Germinal center (tissue), 1 donor: Measurements from ENCODE around the gene SERPINB5.

Experiments
- DNase-seq: peaks from one replicate; pipeline ENCODE4 v3.0.0; 2012; ENCODE audit warnings: mixed read lengths, low spot score

SERPINB5 gene

DNA sequence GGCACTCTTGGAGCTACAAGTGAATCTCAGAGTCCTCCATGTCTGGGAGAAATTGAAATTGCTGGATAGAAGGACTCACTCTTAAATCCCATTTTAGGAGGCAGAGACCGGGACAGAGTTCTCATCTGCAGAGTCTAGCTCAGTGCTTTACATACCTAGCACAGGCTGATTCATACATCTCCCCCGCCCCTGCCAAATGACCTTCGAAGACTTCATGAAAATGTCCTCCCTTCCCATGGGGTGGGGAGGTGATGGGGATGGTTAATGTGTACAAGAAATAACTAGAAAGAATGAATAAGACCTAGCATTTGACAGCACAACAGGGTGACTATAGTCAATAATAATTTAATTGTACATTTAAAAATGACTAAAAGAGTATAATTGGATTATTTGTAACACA is 8.2 kb upstream of the SERPINB5 start:
- no peak for DNase-seq

DNA sequence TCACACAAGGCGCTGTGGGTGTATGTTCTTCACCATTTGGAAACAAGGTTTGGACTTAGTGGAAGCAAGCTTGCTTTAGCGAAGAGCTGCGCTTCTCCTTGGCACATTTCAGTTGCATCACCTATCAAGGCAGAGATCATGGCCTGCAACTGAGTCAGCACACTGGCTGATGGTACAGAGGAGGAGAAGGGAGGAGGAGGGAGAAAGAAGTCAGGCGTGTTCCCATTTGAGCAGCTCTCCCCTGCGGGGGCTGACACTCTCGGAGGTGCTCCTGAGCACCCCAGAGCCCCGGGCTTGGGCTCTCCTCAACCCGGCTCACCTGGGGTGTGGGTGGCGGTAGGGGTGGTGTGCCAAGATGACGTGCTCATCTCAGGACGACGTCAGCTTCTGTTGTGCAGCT is 6.0 kb upstream of the SERPINB5 start:
- DNase-seq: no peak

DNA sequence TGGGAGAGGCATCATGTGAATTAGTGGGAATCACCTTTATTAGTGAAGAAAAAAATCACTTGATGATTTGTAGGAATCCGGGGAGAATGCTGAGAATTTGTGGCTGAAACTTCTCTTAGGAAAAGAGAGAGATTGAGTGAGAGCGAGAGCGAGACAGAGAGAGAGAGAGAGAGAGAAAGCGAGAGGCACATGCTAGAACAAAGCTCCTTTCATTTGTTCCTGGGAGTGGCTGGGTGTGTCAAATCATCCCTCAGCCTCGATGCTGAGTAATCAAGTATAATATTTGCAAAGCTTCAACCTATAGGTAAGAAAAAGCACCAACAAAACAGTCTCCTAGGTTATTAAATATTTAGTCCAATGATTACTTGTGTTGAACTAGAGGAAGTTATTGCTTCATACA is 4.4 kb upstream of the SERPINB5 start:
- DNase-seq: no peak

DNA sequence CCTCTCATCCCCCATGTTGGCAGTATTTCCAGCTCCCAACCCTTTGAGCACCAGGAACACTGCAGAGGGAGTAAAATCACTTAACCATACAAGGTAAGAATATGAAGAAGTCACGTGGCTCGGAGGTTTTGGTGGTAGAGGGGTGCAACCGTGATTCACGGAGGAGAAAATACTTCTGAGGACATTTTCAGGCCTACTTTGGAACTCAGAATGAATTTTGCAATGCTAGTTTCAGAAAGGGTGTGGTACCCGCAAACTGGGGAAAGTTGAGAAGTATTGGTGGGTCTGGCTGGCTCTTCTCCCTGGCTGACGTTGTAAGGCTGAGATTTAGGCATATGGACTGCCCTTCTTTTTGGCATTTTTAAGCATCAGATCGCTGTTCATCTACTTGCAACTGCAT is 442 bp downstream of the SERPINB5 start:
- no peak for DNase-seq

DNA sequence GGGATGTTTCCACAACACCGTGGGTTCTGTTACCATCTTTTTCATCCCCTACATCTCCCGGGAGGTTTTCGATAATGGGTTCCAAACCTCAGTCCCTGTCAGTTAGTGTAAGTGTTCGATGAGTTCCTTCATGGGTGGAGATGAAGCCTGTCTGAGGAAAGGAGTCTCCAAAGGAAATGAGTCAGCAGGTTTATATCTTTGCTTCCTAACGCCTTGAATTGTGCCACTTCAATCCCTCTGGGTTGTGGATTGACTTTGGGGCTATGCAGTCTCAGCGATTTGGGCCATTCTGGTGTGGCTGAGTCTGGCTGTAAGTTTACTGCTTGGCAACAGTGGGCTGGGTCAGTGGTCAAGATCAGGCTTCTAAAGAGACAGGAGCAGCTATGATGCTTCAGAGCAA is 1.2 kb downstream of the SERPINB5 start:
- no peak for DNase-seq

DNA sequence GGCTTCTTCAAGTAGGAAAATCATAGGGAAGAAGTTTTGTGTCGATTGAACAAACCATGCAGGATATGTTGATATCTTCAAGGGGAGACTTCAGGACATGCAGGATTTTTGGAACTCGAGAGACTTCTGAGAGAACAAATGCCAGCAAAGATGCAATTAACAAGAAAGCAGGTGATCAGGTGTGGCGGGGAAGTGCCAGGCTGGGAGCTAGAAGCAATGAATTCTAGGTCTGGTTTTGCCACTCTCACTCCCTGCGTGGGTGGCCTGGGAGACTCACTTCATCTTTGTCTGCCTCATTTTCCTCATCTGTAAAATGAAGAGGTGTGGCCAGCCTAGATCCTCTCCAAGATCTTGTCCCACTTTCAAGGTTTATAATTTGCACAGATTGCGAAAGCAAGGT is 3.1 kb downstream of the SERPINB5 start:
- no peak for DNase-seq

DNA sequence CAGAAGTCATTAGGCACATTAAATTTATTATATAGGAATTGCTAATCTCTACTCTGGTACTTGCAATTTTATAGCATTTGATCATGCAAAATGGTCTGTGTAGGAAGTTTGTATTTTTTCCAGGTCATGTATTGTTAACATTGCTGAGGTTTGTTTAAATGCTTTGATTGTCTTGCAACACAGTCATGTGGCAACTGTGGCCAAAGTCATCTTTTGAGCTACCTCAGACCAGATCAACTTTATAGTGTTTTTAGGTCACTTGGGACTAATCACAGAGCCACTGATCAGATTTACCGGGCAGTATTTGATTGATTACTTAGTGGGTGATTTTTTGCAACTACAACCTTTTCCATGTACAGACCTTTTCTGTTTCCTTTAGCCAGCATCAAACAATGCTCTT is 3.7 kb downstream of the SERPINB5 start:
- DNase-seq: no peak

DNA sequence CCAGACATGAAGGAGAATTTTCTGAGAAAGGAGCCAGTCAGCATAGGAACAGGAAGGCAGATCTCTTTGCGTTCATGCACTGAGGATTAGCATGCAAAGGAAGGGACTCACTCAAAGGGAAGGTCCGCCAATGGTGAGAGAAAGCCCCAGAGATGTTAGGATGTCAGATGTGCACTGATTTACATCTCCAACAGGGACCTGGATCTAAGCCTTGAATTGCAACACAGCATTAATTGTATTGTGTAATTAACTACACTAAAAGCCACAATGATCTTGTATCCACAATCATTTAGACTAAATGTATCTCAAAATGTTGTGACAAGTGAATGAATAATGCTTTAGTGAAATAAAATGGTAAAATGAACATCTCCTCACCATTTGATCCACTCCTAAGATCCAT is 4.2 kb downstream of the SERPINB5 start:
- DNase-seq: no peak

DNA sequence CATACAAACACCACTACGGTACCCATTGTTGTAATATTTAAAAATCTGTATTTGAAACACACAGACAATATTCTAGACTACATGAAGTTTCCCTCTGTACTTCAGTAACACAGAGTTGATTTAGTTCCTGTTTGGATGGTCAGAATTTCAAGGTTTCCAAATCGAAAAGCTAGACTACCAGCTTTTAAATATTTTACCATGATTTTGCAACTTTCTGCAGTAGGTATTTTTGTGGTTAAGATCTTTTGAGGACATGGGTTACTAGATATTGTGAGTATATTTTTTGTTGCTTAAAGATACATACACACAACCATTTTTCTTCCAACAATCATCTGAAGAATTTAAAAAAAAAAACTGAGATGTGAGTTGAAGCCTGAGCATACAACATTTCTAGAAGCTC is 10.9 kb downstream of the SERPINB5 start:
- no peak for DNase-seq

DNA sequence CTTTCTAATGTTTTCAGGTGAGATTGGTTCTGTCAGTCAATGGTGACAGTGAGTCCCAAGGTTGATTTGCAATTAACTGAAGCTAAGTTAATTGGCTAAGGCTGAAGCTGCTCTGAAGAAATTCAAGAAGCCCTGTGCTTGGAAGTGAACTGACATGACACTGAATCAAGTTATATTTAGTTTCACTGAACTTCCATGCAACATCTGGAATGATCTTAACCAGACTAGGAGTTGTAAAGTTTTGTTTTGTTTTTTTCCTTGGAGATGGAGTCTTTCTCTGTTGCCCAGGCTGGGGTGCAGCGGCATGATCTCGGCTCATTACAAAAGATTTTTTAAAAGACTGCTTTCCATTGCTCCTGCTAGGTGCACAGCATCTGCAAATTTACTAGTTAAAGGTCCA is 11.4 kb downstream of the SERPINB5 start:
- DNase-seq: no peak

DNA sequence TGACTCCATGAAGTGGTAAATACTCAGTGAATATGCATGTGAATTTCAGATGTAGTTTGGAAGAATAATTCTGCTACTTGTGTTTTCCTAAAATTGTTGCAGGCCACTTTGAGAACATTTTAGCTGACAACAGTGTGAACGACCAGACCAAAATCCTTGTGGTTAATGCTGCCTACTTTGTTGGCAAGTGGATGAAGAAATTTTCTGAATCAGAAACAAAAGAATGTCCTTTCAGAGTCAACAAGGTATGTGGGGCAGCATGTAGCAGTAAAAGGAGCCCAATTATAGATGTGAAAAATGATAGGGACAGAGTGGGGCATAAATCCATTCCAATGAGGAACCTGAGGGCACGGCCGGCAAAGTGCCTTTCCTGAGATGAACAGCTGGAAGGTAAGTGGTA is 16.1 kb downstream of the SERPINB5 start:
- DNase-seq: no peak

DNA sequence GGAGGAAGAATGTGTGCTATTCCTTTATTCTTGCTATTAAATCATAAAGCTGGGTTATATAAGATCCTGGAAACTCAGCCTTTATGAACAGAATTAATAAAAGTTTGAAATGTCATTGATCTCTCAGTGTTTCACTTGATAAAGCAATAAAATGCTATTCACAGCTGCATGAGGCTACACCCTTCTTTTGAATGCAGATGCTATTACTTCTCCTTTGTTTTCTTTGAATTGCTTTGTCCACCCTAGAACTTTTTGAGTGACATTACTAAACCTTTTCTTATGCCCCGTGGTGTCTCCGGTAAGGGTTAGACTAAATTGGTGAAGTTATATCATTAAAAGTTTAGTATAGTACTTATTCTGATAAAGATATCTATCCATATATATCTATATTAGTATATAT is 18.9 kb downstream of the SERPINB5 start:
- DNase-seq: no peak

DNA sequence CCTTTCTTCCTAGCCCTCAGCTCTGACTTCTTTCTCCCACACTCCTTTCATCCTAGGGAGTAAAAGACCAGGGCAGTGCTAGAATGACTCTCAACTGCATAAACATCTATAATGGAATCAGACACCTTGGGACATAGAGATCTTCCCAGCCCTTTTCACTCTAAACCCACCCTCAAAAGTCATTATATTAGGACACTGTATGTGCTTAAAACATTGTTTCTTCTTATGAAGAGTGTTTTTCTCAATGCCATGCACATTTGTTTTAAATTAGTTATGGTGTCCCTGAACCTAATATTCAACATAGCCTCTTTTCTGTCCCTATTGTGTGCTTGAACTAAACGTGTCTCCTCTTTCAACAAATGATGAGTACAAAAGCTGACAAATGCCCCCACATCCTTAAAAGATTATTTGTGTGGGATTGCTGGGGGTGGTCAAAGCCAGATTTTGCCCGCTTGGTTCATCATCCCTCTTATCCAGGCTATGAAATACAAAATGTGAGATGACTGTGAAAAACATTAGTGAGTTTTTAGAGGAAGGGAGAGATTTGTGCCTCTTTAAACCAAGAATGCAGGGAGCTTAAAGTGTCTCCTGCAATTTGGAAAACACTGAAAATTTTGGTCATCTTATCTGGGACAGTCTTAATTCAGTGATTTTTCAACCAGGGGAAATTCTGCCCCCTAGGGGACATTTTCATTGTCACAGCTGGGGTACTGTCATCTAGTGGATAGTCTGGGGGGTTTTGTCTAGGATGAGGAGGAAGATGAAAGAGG is 29.0 kb downstream of the SERPINB5 start:
- peak; percentile 32 for DNase-seq

DNA sequence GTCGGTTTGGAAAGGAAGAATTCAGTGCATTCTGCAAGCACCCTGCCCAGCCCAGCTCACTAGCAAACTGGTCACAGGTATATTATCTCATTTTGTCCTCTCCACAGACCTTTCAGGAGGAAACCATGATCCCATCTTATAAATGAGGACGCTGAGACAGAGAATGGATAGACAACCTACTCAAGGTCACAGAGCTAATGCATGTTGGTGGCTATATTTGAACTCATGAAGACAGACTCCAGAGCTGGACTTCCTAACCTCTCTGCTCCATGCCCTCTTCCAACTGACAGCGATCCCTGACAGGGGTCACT is 29.5 kb downstream of the SERPINB5 start:
- no peak for DNase-seq

DNA sequence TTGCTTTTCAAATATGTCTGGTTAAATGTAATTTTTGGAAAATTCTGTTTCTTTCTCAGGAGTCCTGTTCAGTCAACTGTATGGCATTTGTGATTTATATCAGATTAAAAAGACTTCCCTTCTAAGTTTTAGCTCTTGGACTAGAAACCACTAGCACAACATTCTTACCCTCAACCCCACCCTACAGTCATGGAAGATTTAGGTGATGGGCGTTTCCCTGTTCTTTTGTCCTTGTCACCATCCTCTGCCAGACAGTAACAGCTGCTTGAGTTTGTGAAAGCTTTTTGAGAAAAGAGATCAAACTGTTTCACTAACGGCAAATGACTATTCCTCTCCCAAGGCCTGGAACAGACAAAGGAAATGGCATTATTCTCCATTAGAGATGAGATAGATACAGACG is 31.8 kb downstream of the SERPINB5 start:
- no peak for DNase-seq

DNA sequence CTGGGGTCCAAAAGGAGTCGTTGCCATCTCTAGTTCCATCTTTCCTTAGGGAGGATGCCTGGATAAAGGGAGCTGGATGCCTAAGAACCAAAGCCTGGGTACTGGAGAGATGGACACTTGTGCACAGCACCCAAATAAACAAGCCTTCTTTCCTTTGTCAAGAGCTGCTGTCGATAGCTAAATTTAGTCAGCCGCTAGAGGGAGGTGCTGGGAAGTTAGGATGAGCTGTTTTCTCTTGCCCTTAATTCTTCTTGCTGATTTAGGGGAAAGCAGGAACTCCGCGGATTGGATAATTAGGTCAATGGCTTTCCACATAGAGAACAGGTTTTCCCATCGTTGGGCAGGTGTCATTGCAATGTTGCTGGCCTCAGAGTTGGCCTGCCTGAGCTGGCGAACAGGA is 34.5 kb downstream of the SERPINB5 start:
- no peak for DNase-seq

DNA sequence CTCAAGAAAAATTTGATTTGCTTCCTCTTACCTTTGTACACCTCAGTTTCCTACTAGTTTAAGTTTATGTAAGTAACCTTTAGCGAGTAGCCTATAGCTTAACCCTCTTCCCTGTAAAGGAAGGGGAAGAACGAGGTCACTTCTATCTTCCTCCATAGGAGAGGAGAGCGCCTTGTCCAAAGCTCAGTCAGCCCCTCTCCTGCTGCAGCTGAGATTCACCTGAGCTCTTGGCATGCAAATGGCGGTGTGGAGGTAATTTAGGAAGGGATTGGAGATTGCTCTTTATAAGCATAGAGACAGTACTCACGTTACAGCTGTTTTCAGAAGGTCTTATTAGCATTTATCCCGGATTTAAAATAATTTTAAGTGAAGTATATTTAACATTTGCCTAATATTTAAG is 37.6 kb downstream of the SERPINB5 start:
- no peak for DNase-seq

DNA sequence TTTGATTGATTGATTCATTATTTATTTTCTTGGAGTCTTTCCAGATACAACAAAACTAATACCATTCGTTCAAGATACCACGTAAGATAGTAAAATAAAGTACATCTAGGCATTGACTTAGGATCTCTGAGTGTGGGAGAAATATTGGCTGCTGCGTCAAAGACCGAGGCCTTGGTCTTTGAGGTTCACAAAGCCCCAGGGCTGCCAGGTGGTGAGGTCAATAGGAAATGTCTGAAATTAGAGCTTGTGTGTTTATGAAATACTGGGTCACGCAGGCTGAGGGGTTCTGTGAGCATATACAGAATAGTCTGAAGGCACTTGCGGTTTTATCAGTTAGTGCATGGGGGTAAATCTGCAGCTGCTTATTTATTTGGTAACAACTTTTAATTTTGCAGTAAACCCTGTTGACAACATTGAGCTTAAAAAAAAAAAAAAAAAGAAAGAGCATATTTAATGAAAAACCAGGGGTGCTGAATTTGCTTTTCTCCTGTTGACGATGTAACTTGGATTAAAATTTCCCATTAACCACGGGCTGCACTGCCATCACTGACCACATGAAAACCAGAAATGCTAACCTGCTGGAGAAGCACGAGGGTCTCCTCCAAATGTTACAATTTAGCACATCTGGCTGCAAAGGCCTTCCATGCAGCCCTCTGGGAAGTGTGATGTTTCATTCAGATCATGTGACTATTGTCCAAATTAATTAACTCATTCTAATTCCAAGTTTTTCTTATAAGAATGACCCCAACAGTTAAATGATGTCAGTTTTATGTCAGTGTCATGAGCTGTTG is 38.3 kb downstream of the SERPINB5 start:
- no peak for DNase-seq

DNA sequence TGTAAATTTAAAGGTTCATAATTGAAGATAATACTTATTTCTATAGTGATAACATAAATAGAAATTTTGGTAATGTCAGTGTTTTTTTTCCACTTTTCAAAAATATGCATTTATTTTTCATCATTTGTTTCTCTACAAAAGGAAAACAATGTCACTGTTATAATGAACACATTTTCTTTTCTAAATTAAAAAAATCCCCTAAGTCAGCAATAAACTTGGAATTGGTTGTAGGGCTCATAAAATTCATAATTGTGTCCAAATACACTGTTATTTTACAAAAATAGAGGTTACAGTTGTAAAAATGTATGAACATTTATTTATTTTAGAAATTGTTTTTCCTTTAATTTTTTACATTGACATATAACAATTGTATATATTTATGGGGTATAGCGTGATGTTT is 39.0 kb downstream of the SERPINB5 start:
- DNase-seq: no peak

DNA sequence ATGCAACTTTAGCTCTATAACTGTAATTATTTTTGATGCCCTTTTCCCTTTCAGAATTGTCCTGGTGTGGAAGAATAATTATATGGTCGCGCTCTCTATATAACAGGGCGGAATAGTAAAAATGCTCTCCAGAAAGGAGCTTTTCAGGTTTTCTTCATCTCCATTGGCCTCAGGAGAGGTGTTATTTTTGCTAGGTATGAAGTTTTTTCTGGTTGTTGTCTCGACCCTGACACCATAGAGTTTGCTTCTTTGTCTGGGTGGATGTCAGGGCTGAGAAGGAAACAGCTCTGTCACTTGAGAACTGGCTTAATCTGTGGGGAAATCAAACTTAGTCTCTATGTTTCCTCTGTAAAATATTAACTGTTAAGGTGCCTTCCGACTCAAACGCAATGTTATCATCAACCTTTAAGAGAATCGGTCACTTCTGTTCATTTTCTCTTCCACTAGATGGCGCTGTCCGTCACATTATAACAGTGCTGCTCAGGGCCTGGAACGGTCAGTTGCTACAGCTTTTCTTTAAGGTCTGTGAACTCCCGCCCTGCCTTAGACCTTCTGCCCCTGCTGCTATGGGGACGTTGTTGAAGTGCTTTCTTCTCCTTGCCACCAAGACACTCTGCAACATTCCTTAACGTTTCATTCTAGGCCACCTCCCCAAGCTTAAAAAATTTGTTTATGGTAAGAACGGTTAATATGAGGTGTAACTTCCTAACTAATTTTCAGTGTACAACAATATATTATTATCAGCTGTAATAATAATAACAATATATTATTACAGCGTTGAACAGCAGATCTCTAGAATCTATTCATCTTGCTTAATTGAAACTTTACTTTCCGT is 41.6 kb downstream of the SERPINB5 start:
- peak; percentile 38 for DNase-seq

DNA sequence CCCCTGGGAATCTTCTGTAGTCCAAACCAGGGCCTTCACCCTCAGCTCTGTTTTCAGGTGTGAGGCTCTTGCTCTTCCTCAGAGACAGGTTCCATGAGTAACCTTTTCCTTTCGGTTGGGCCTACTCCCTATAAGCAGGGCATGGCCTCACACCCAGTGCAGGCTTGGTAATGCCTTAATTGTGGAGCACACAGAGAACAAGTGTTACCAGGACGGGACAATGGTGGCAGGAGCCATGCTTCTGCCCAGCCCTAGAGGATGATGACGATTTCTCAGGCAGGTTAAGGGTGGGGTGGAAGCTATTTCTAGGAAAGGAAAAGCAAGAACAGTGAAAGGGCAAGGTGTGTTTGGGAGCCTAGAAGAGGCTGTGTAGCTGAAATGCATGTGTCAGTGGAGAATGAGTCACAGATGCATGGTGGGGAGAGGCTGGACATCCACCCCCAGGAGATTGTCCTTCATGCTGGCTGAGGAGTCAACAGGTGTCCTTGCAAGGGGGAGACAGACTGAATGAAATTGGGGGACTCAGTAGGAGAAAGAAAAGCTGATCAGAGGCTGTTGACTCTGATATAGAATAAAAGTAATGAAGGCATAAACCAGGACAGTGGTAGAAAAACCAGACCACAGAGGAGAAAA is 43.4 kb downstream of the SERPINB5 start:
- no peak for DNase-seq

DNA sequence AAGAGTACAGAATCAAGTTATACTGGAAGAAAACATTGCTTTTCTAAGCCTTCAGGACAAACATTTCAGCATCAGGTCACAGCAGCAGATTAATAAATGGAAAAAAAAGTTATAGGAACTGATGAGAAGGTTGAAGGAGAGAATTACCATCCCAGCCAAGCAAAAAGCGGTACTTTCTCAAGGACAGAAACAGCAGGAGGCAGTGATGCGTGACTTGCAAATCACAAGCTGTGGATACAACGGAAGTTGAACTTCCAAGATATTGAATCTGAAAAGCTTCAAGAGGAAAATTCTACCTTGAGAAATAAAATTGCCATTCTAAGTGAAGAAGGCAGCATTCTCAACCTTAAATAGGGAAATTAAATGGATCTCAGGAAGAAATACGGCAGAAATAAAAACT is 46.9 kb downstream of the SERPINB5 start:
- no peak for DNase-seq

DNA sequence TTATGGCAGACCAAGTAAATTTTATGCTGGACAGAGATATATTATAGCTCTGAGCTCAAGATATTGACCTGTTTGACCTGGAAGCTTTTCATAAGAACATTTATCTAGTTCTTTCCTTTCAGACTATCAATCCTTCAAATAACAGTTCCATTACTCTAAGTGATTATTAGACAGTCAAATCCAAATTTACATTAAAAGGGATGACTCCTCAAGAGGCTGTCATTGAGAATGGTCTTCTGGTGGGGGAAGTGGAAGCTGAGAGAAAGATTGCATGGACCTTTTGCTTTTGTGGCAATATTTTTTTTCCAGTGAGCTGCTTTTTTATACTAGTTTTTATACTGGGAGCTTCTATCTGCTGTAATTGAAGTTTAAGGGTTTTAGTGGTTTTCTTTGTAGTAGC is 50.5 kb downstream of the SERPINB5 start:
- no peak for DNase-seq
